NB4 (cell line): ENCODE results near the gene SYCN.

Source experiments
- CTCF ChIP-seq: IDR thresholded peaks from one replicate; pipeline ENCODE4 v1.5.1; 2012; ENCODE audit warnings: low read depth, low read length
- POLR2A ChIP-seq: IDR thresholded peaks from 2 replicates; pipeline ENCODE4 v1.6.1; 2011; ENCODE audit warnings: mild to moderate bottlenecking; ENCODE audit not compliant: insufficient read length; ENCODE audit errors: extremely low read depth

GRCh38 chr19:39160889-39161672 lies 43.0 kb downstream of the SYCN start:
- no peak for TF ChIP-seq CTCF
- TF ChIP-seq POLR2A = no peak
